Naive thymus-derived CD8-positive, alpha-beta T cell (primary cell): ENCODE data around the gene CCDC136. TPM values are rescaled to one million over a fixed set of nuclear protein-coding genes. Genes with fewer than 3 reads are reported as not detected.
A peak's percentile ranks its signal among the peaks of the same experiment; 100 is the strongest.

Experiments used
- ATAC-seq, 2 donors: fragments of 150-1000 bp; cut with Tn5 transposase in 1 of 2; sonication (Bioruptor Pico), chemical (Tn5 transposase) in 1 of 2; 1 replicate in 1 of 2; 2 replicates in 1 of 2; pipeline ENCODE4 v1.10.0; 2021; ENCODE audit warnings: mild to moderate bottlenecking in 2 of 2, moderate library complexity in 2 of 2
- POLR2A ChIA-PET: fragments of 350-600 bp; sonication (Branson Sonifier 250); formaldehyde crosslinking; loops from one replicate; lab custom pipeline; 2021; ENCODE audit warnings: antibody characterized with exemption; lab: Charles Lee
- DNase-seq, 10 donors: peaks; one replicate each; pipeline versions ENCODE4 v3.0.0 to v3.0.0-alpha.2; 2020 to 2022
- H3K27ac Mint-ChIP-seq, 10 donors: one replicate each; pipeline ENCODE4 v1.8.0; 2020 to 2022; ENCODE audit warnings: mild to moderate bottlenecking in 10 of 10, mixed read lengths in 10 of 10, moderate library complexity in 4 of 10, inconsistent platforms in 1 of 10
- H3K27me3 Mint-ChIP-seq, 5 donors: one replicate each; pipeline ENCODE4 v1.8.0; 2021 to 2022; ENCODE audit warnings: mixed read lengths in 5 of 5
- H3K36me3 Mint-ChIP-seq, 3 donors: one replicate each; pipeline ENCODE4 v1.8.0; 2020 to 2022; ENCODE audit warnings: mixed read lengths in 3 of 3, mild to moderate bottlenecking in 2 of 3, inconsistent platforms in 1 of 3
- H3K4me1 Mint-ChIP-seq, 4 donors: one replicate each; pipeline ENCODE4 v1.8.0; 2021 to 2022; ENCODE audit warnings: mixed read lengths in 4 of 4
- H3K4me3 Mint-ChIP-seq, 10 donors: one replicate each; pipeline ENCODE4 v1.8.0; 2020 to 2022; ENCODE audit warnings: mild to moderate bottlenecking in 10 of 10, mixed read lengths in 10 of 10, moderate library complexity in 6 of 10, inconsistent platforms in 1 of 10
- H3K9me3 Mint-ChIP-seq, 9 donors: one replicate each; pipeline ENCODE4 v1.8.0; 2020 to 2022; ENCODE audit warnings: mixed read lengths in 9 of 9, mild to moderate bottlenecking in 3 of 9, inconsistent platforms in 1 of 9, moderate library complexity in 1 of 9
- polyA plus RNA-seq, 3 donors: library from polyadenylated mRNA; unstranded; fragments of 300-500 nt; fragmentation: Illumina TruSeq; gene quantifications; one replicate each; pipeline ENCODE4 v1.2.3, GENCODE V29; 2021
- total RNA-seq, 8 experiments: library from RNA in 2 of 8; stranded (reverse) in 2 of 8; gene quantifications; one replicate each; pipeline ENCODE4 v1.2.3 and lab custom pipeline; 2021 to 2026

CCDC136 gene
- total and polyA plus RNA-seq, 5 experiments from 2014 or later: 0.43 to 16.5 (median 3.4) TPM

- peaks cover 3 to 4% (median 4%) of the 10 kb centered on the region in 3 donors for H3K36me3 Mint-ChIP-seq
- no peaks in the 10 kb centered on the region for H3K27me3 Mint-ChIP-seq
- no peaks in the 10 kb centered on the region for H3K9me3 Mint-ChIP-seq
- H3K4me3 Mint-ChIP-seq: no peak overlapping the region
- no peak for ATAC-seq
- peaks cover 8 to 20% (median 17%) of the 10 kb centered on the region in 4 donors for H3K4me1 Mint-ChIP-seq
- POLR2A ChIA-PET: no interaction called here
- no peak for DNase-seq
- H3K27ac Mint-ChIP-seq: peak overlapping the region in 1 of 10 donors; percentile 69
These were observed 3.4 kb downstream of the CCDC136 start for GRCh38 chr7:128795129-128795528.

- Mint-ChIP-seq H3K4me3 (no peak overlapping the region), H3K9me3 (no peaks in the 10 kb centered on the region), H3K36me3 (peaks cover 7 to 10% (median 10%) of the 10 kb centered on the region in 3 donors), H3K27ac (peak overlapping the region in 1 of 10 donors; percentile 1), H3K27me3 (no peaks in the 10 kb centered on the region), H3K4me1 (peaks cover 4 to 15% (median 13%) of the 10 kb centered on the region in 4 donors)
- no peak for ATAC-seq
- DNase-seq: no peak
- POLR2A ChIA-PET: interaction anchor here (0.9 kb wide), 1 partner anchor 24 kb away, joined by 3 read pairs; no protein-coding TSS in a partner anchor
These were observed 4.6 kb downstream of the CCDC136 start for GRCh38 chr7:128796327-128796726.

- Mint-ChIP-seq H3K4me3 (no peak overlapping the region), H3K36me3 (peaks cover 10 to 14% (median 11%) of the 10 kb centered on the region in 3 donors), H3K27ac (no peak overlapping the region), H3K4me1 (peaks cover 0 to 2% (median 0%) of the 10 kb centered on the region in 4 donors), H3K27me3 (no peaks in the 10 kb centered on the region), H3K9me3 (no peaks in the 10 kb centered on the region)
- POLR2A ChIA-PET: no interaction called here
- no peak for DNase-seq
- no peak for ATAC-seq
These were observed 7.7 kb downstream of the CCDC136 start for GRCh38 chr7:128799451-128799850.

GRCh38 chr7:128800567-128800966, 8.8 kb downstream of the CCDC136 start:
- Mint-ChIP-seq H3K9me3 (no peaks in the 10 kb centered on the region), H3K4me3 (no peak overlapping the region), H3K36me3 (peaks cover 10 to 16% (median 14%) of the 10 kb centered on the region in 3 donors), H3K27ac (no peak overlapping the region), H3K4me1 (peaks cover 0 to 2% (median 0%) of the 10 kb centered on the region in 4 donors), H3K27me3 (no peaks in the 10 kb centered on the region)
- POLR2A ChIA-PET: no interaction called here
- ATAC-seq (no peak), DNase-seq (no peak)

GRCh38 chr7:128801003-128801402, 9.2 kb downstream of the CCDC136 start:
- H3K9me3 Mint-ChIP-seq: no peaks in the 10 kb centered on the region
- no peaks in the 10 kb centered on the region for H3K27me3 Mint-ChIP-seq
- peaks cover 0 to 2% (median 0%) of the 10 kb centered on the region in 4 donors for H3K4me1 Mint-ChIP-seq
- H3K27ac Mint-ChIP-seq: no peak overlapping the region
- no peak for DNase-seq
- no peak for ATAC-seq
- H3K36me3 Mint-ChIP-seq: peaks cover 10 to 17% (median 15%) of the 10 kb centered on the region in 3 donors
- POLR2A ChIA-PET: interaction anchor here (1.0 kb wide), 1 partner anchor 10 kb away, joined by 4 read pairs; no protein-coding TSS in a partner anchor
- H3K4me3 Mint-ChIP-seq: no peak overlapping the region

GRCh38 chr7:128801667-128802418, 10.1 kb downstream of the CCDC136 start:
- DNase-seq (no peak), ATAC-seq (no peak)
- H3K27ac Mint-ChIP-seq: no peak overlapping the region
- peaks cover 0 to 2% (median 0%) of the 10 kb centered on the region in 4 donors for H3K4me1 Mint-ChIP-seq
- H3K27me3 Mint-ChIP-seq: no peaks in the 10 kb centered on the region
- POLR2A ChIA-PET: interaction anchor here (1.0 kb wide), 1 partner anchor 11 kb away, joined by 4 read pairs; no protein-coding TSS in a partner anchor
- H3K9me3 Mint-ChIP-seq: no peaks in the 10 kb centered on the region
- no peak overlapping the region for H3K4me3 Mint-ChIP-seq
- peaks cover 10 to 20% (median 19%) of the 10 kb centered on the region in 3 donors for H3K36me3 Mint-ChIP-seq

- no peak overlapping the region for H3K4me3 Mint-ChIP-seq
- DNase-seq (no peak), ATAC-seq (no peak)
- POLR2A ChIA-PET: no interaction called here
- H3K36me3 Mint-ChIP-seq: peaks cover 6 to 16% (median 15%) of the 10 kb centered on the region in 3 donors
- H3K4me1 Mint-ChIP-seq: no peaks in the 10 kb centered on the region
- H3K9me3 Mint-ChIP-seq: no peaks in the 10 kb centered on the region
- H3K27ac Mint-ChIP-seq: no peak overlapping the region
- no peaks in the 10 kb centered on the region for H3K27me3 Mint-ChIP-seq
These were observed 12.7 kb downstream of the CCDC136 start for GRCh38 chr7:128804484-128804883.

GRCh38 chr7:128805225-128805624, 13.5 kb downstream of the CCDC136 start:
- Mint-ChIP-seq H3K27me3 (no peaks in the 10 kb centered on the region), H3K4me1 (no peaks in the 10 kb centered on the region), H3K4me3 (no peak overlapping the region), H3K27ac (no peak overlapping the region), H3K36me3 (peaks cover 6 to 19% (median 15%) of the 10 kb centered on the region in 3 donors), H3K9me3 (no peaks in the 10 kb centered on the region)
- DNase-seq (no peak), ATAC-seq (no peak)
- POLR2A ChIA-PET: no interaction called here

- Mint-ChIP-seq H3K4me3 (no peak overlapping the region), H3K27me3 (no peaks in the 10 kb centered on the region), H3K4me1 (no peaks in the 10 kb centered on the region), H3K27ac (no peak overlapping the region), H3K36me3 (peaks cover 0 to 10% (median 10%) of the 10 kb centered on the region in 3 donors), H3K9me3 (no peaks in the 10 kb centered on the region)
- POLR2A ChIA-PET: no interaction called here
- DNase-seq (no peak), ATAC-seq (no peak)
These were observed 15.4 kb downstream of the CCDC136 start for GRCh38 chr7:128807191-128807590.

GRCh38 chr7:128809363-128809762, 17.6 kb downstream of the CCDC136 start:
- no peaks in the 10 kb centered on the region for H3K9me3 Mint-ChIP-seq
- no peaks in the 10 kb centered on the region for H3K27me3 Mint-ChIP-seq
- H3K27ac Mint-ChIP-seq: no peak overlapping the region
- POLR2A ChIA-PET: no interaction called here
- ATAC-seq (no peak), DNase-seq (no peak)
- H3K4me1 Mint-ChIP-seq: no peaks in the 10 kb centered on the region
- H3K4me3 Mint-ChIP-seq: no peak overlapping the region
- H3K36me3 Mint-ChIP-seq: peaks cover 0 to 9% (median 8%) of the 10 kb centered on the region in 3 donors

- Mint-ChIP-seq H3K27ac (peak overlapping the region in 1 of 10 donors; percentile 32), H3K4me1 (peaks cover 0 to 2% (median 0%) of the 10 kb centered on the region in 4 donors), H3K27me3 (peaks cover 0 to 2% (median 0%) of the 10 kb centered on the region in 5 donors), H3K9me3 (no peaks in the 10 kb centered on the region), H3K4me3 (no peak overlapping the region), H3K36me3 (peaks cover 0 to 8% (median 4%) of the 10 kb centered on the region in 3 donors)
- ATAC-seq: no peak
- no peak for DNase-seq
- POLR2A ChIA-PET: no interaction called here
These were observed 18.7 kb downstream of the CCDC136 start for GRCh38 chr7:128810473-128810872.

- peaks cover 0 to 5% (median 0%) of the 10 kb centered on the region in 5 donors for H3K27me3 Mint-ChIP-seq
- H3K4me3 Mint-ChIP-seq: no peak overlapping the region
- ATAC-seq: no peak
- H3K36me3 Mint-ChIP-seq: peaks cover 0 to 8% (median 2%) of the 10 kb centered on the region in 3 donors
- H3K9me3 Mint-ChIP-seq: no peaks in the 10 kb centered on the region
- no peak overlapping the region for H3K27ac Mint-ChIP-seq
- DNase-seq: no peak
- peaks cover 0 to 4% (median 0%) of the 10 kb centered on the region in 4 donors for H3K4me1 Mint-ChIP-seq
- POLR2A ChIA-PET: no interaction called here
These were observed 19.2 kb downstream of the CCDC136 start for GRCh38 chr7:128810997-128811396.
